SK-N-SH treated with all-trans-retinoic acid at 6 μM for 48 hours (cell line): Measurements from ENCODE around the gene IPO7.

Source experiments
- ATAC-seq: fragments of 200-7000 bp; cut with Tn5 transposase; 3 replicates; pipeline ENCODE4 v1.9.1; 2020; ENCODE audit warnings: mild to moderate bottlenecking, moderate library complexity
- ARNTL ChIP-seq: fragments of 450-650 bp; formaldehyde crosslinking; IDR thresholded peaks from 2 replicates; pipeline ENCODE4 v1.5.0; 2020; ENCODE audit warnings: low read depth, mild to moderate bottlenecking, moderate library complexity, borderline replicate concordance
- BACH2 ChIP-seq: fragments of 250-450 bp; sonication (Bioruptor Pico); IDR thresholded peaks from 2 replicates; pipeline ENCODE4 v1.9.0; 2021; ENCODE audit warnings: mild to moderate bottlenecking, borderline replicate concordance
- CSRNP3 ChIP-seq: fragments of 250-450 bp; sonication (Bioruptor Pico); IDR thresholded peaks from 2 replicates; pipeline ENCODE4 v1.5.1; 2021; ENCODE audit warnings: mild to moderate bottlenecking, moderate library complexity
- ESRRG ChIP-seq: fragments of 250-450 bp; sonication (Bioruptor Pico); IDR thresholded peaks from 2 replicates; pipeline ENCODE4 v1.6.1; 2021; ENCODE audit warnings: mild to moderate bottlenecking
- GLIS3 ChIP-seq: fragments of 250-450 bp; sonication (Bioruptor Pico); IDR thresholded peaks from 2 replicates; pipeline ENCODE4 v1.5.0; 2020; ENCODE audit warnings: mild to moderate bottlenecking, moderate library complexity
- ISL1 ChIP-seq: fragments of 250-450 bp; sonication (Bioruptor Pico); IDR thresholded peaks from 2 replicates; pipeline ENCODE4 v2.1.2; 2022; ENCODE audit warnings: mild to moderate bottlenecking, moderate library complexity
- OSR1 ChIP-seq: fragments of 250-450 bp; sonication (Bioruptor Pico); IDR thresholded peaks from 2 replicates; pipeline ENCODE4 v1.8.0; 2022; ENCODE audit warnings: moderate library complexity, mild to moderate bottlenecking, inconsistent platforms
- PATZ1 ChIP-seq: fragments of 250-450 bp; sonication (Bioruptor Pico); IDR thresholded peaks from 2 replicates; pipeline ENCODE4 v1.8.0; 2020; ENCODE audit warnings: mild to moderate bottlenecking, moderate library complexity, borderline replicate concordance
- POU6F1 ChIP-seq: fragments of 250-450 bp; sonication (Bioruptor Pico); IDR thresholded peaks from 2 replicates; pipeline ENCODE4 v1.8.0; 2021; ENCODE audit warnings: low read depth, mild to moderate bottlenecking, moderate library complexity, borderline replicate concordance
- PPARA ChIP-seq: fragments of 250-450 bp; sonication (Bioruptor Pico); IDR thresholded peaks from 2 replicates; pipeline ENCODE4 v1.5.0; 2020; ENCODE audit warnings: mild to moderate bottlenecking, borderline replicate concordance
- RARB ChIP-seq: fragments of 250-450 bp; sonication (Bioruptor Pico); IDR thresholded peaks from 2 replicates; pipeline ENCODE4 v1.8.0; 2021; ENCODE audit warnings: mild to moderate bottlenecking, moderate library complexity
- SNAI2 ChIP-seq: fragments of 250-450 bp; sonication (Bioruptor Pico); IDR thresholded peaks from 2 replicates; pipeline ENCODE4 v1.5.0; 2020; ENCODE audit warnings: mild to moderate bottlenecking, moderate library complexity
- TCF4 ChIP-seq: fragments of 250-450 bp; sonication (Bioruptor Pico); IDR thresholded peaks from 2 replicates; pipeline ENCODE4 v1.8.0; 2021; ENCODE audit warnings: mild to moderate bottlenecking, moderate library complexity, borderline replicate concordance
- TOX ChIP-seq: fragments of 250-450 bp; sonication (Bioruptor Pico); IDR thresholded peaks from 2 replicates; pipeline ENCODE4 v1.8.0; 2021; ENCODE audit warnings: mild to moderate bottlenecking, moderate library complexity, borderline replicate concordance
- ZC3H10 ChIP-seq: fragments of 250-450 bp; sonication (Bioruptor Pico); IDR thresholded peaks from 2 replicates; pipeline ENCODE4 v1.5.1; 2021; ENCODE audit warnings: mild to moderate bottlenecking, moderate library complexity
- ZFP3 ChIP-seq: fragments of 250-450 bp; sonication (Bioruptor Pico); IDR thresholded peaks from 2 replicates; pipeline ENCODE4 v1.5.0; 2020; ENCODE audit warnings: mild to moderate bottlenecking, moderate library complexity
- ZFP30 ChIP-seq: fragments of 450-650 bp; formaldehyde crosslinking; IDR thresholded peaks from 2 replicates; pipeline ENCODE4 v1.5.0; 2022; ENCODE audit warnings: mild to moderate bottlenecking, moderate library complexity
- ZNF70 ChIP-seq: fragments of 450-650 bp; formaldehyde crosslinking; IDR thresholded peaks from 2 replicates; pipeline ENCODE4 v1.5.0; 2020; ENCODE audit warnings: mild to moderate bottlenecking, moderate library complexity
- ZNF8 ChIP-seq: fragments of 450-650 bp; formaldehyde crosslinking; IDR thresholded peaks from 2 replicates; pipeline ENCODE4 v1.5.0; 2020; ENCODE audit warnings: mild to moderate bottlenecking, moderate library complexity
- TF ChIP-seq, protein P1 (sequence below): fragments of 250-450 bp; sonication (Bioruptor Pico); IDR thresholded peaks from 2 replicates; pipeline ENCODE4 v1.5.0; 2020; ENCODE audit warnings: mild to moderate bottlenecking, moderate library complexity
- TF ChIP-seq, protein P2 (sequence below): fragments of 250-450 bp; sonication (Bioruptor Pico); IDR thresholded peaks from 2 replicates; pipeline ENCODE4 v1.5.1; 2020; ENCODE audit warnings: low read depth, mild to moderate bottlenecking, moderate library complexity

The IPO7 gene

GRCh38 chr11:9462172-9462799, 77.8 kb downstream of the IPO7 start:
- TF ChIP-seq OSR1, result no peak
- no peak for TF ChIP-seq ZNF8 (CRISPR knock-in tag)
- no peak for TF ChIP-seq ARNTL (CRISPR knock-in tag)
- TF ChIP-seq ZFP3, result no peak
- TF ChIP-seq ISL1 (CRISPR knock-in tag), result no peak
- TF ChIP-seq SNAI2 (CRISPR knock-in tag), result no peak
- no peak for TF ChIP-seq PPARA
- TF ChIP-seq, protein P1, sequence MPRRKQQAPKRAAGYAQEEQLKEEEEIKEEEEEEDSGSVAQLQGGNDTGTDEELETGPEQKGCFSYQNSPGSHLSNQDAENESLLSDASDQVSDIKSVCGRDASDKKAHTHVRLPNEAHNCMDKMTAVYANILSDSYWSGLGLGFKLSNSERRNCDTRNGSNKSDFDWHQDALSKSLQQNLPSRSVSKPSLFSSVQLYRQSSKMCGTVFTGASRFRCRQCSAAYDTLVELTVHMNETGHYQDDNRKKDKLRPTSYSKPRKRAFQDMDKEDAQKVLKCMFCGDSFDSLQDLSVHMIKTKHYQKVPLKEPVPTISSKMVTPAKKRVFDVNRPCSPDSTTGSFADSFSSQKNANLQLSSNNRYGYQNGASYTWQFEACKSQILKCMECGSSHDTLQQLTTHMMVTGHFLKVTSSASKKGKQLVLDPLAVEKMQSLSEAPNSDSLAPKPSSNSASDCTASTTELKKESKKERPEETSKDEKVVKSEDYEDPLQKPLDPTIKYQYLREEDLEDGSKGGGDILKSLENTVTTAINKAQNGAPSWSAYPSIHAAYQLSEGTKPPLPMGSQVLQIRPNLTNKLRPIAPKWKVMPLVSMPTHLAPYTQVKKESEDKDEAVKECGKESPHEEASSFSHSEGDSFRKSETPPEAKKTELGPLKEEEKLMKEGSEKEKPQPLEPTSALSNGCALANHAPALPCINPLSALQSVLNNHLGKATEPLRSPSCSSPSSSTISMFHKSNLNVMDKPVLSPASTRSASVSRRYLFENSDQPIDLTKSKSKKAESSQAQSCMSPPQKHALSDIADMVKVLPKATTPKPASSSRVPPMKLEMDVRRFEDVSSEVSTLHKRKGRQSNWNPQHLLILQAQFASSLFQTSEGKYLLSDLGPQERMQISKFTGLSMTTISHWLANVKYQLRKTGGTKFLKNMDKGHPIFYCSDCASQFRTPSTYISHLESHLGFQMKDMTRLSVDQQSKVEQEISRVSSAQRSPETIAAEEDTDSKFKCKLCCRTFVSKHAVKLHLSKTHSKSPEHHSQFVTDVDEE (CRISPR knock-in tag), result no peak
- TF ChIP-seq CSRNP3 (CRISPR knock-in tag), result no peak
- no peak for TF ChIP-seq PATZ1 (CRISPR knock-in tag)
- no peak for TF ChIP-seq ZC3H10 (CRISPR knock-in tag)
- no peak for TF ChIP-seq TOX
- TF ChIP-seq ZNF70 (CRISPR knock-in tag), result no peak
- TF ChIP-seq RARB (CRISPR knock-in tag), result no peak
- no peak for TF ChIP-seq BACH2
- TF ChIP-seq, protein P2, sequence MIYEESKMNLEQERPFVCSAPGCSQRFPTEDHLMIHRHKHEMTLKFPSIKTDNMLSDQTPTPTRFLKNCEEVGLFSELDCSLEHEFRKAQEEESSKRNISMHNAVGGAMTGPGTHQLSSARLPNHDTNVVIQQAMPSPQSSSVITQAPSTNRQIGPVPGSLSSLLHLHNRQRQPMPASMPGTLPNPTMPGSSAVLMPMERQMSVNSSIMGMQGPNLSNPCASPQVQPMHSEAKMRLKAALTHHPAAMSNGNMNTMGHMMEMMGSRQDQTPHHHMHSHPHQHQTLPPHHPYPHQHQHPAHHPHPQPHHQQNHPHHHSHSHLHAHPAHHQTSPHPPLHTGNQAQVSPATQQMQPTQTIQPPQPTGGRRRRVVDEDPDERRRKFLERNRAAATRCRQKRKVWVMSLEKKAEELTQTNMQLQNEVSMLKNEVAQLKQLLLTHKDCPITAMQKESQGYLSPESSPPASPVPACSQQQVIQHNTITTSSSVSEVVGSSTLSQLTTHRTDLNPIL (CRISPR knock-in tag), result no peak
- TF ChIP-seq ZFP30 (CRISPR knock-in tag), result no peak
- no peak for TF ChIP-seq GLIS3
- no peak for TF ChIP-seq ESRRG
- no peak for ATAC-seq

DNA sequence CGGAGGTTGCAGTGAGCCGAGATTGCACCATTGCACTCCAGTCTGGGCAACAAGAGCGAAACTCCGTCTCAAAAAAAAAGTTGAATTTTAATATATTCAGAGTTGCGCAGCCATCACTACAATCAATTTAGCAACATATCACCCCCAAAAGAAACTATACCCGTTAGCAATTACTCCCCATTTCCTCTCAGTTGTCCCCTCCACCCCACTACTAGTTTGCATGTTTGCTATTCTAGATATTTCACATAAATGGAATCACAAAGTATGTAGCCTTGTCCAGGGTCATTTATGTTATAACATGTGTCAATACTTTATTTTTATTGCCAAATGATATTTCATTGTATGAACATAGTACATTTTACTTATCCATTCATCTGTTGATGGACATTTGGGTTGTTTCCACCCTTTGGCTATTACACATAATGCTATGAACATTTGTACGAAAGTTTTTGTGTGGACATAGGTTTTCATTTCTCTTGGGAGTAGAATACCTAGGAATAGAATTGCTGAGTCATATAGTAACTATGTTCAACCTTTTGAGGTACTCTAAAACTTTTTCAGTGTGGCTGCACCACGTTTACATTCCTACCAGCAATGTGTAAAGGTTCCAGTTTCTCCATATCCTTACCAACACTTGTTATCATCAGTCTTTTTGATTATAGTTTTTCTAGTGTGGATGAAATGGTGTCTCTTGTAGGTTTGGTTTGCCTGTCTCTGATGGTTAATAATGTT, 78.5 kb downstream of the IPO7 start:
- no peak for TF ChIP-seq ZC3H10 (CRISPR knock-in tag)
- no peak for TF ChIP-seq ZFP3
- no peak for TF ChIP-seq TCF4 (CRISPR knock-in tag)
- TF ChIP-seq, protein P1 (CRISPR knock-in tag), result no peak
- TF ChIP-seq SNAI2 (CRISPR knock-in tag), result no peak
- no peak for TF ChIP-seq POU6F1 (CRISPR knock-in tag)
- no peak for TF ChIP-seq OSR1
- TF ChIP-seq TOX, result no peak
- no peak for TF ChIP-seq ISL1 (CRISPR knock-in tag)
- TF ChIP-seq, protein P2 (CRISPR knock-in tag), result no peak
- ATAC-seq, result no peak
